Measurements from ENCODE around the gene CCDC78.

GRCh38 chr16:767743-768235 lies 41.5 kb upstream of the CCDC78 start:
- TF ChIP-seq POLR2A (IDR thresholded peaks at IDR 0.05) (no peak), CTCF (IDR thresholded peaks at IDR 0.05) (no peak), EP300 (IDR thresholded peaks at IDR 0.05) (no peak)
